HepG2 (cell line): ENCODE data around the gene PLAGL2. TPM values are rescaled to one million over a fixed set of nuclear protein-coding genes. Genes with fewer than 3 reads are reported as not detected.

Experiments used
- ARNT ChIP-seq: fragments of 450-650 bp; IDR thresholded peaks from 2 replicates; pipeline ENCODE4 v1.6.1; 2017
- GFI1 ChIP-seq: sonication (generic); formaldehyde crosslinking; IDR thresholded peaks from 2 replicates; pipeline ENCODE4 v1.5.0; 2020; ENCODE audit warnings: missing genetic modification reagents, mild to moderate bottlenecking, borderline replicate concordance
- KLF12 ChIP-seq: sonication (generic); formaldehyde crosslinking; IDR thresholded peaks from 2 replicates; pipeline ENCODE4 v1.4.0; 2020; ENCODE audit warnings: missing genetic modification reagents, borderline replicate concordance
- NR2F2 ChIP-seq: IDR thresholded peaks from 2 replicates; pipeline ENCODE4 v1.6.1; 2012; ENCODE audit warnings: low read depth, inconsistent platforms, borderline replicate concordance
- RNF2 ChIP-seq: fragments of 450-650 bp; conservative IDR thresholded peaks from 2 replicates; pipeline ENCODE4 v1.6.1; 2016; ENCODE audit warnings: low read depth
- SRF ChIP-seq: IDR thresholded peaks from 2 replicates; pipeline ENCODE4 v1.6.1; 2011; ENCODE audit warnings: mild to moderate bottlenecking, low read depth, low read length, moderate library complexity
- STAG1 ChIP-seq: sonication (generic); formaldehyde crosslinking; IDR thresholded peaks from 2 replicates; pipeline ENCODE4 v1.4.0; 2020; ENCODE audit warnings: missing genetic modification reagents
- TAF15 ChIP-seq: fragments of 200-400 bp; formaldehyde crosslinking; IDR thresholded peaks from one replicate; pipeline ENCODE4 v1.6.1; 2018; ENCODE audit warnings: mild to moderate bottlenecking, low read depth, low read length; ENCODE audit not compliant: poor library complexity, severe bottlenecking
- THAP11 ChIP-seq: IDR thresholded peaks from 2 replicates; pipeline ENCODE4 v1.6.1; 2016; ENCODE audit warnings: missing biosample characterization, missing genetic modification reagents
- ZNF33A ChIP-seq: sonication (generic); formaldehyde crosslinking; IDR thresholded peaks from 2 replicates; pipeline ENCODE4 v1.5.1; 2020; ENCODE audit warnings: missing genetic modification reagents, mild to moderate bottlenecking, moderate library complexity, borderline replicate concordance
- ZNF430 ChIP-seq: sonication (generic); formaldehyde crosslinking; IDR thresholded peaks from 2 replicates; pipeline ENCODE4 v1.9.0; 2021; ENCODE audit warnings: mild to moderate bottlenecking, missing genetic modification reagents
- ZNF556 ChIP-seq: sonication (generic); formaldehyde crosslinking; IDR thresholded peaks from 2 replicates; pipeline ENCODE4 v1.4.0; 2020; ENCODE audit warnings: mild to moderate bottlenecking, missing genetic modification reagents, borderline replicate concordance
- ZNF562 ChIP-seq: sonication (generic); formaldehyde crosslinking; IDR thresholded peaks from 2 replicates; pipeline ENCODE4 v1.8.0; 2022; ENCODE audit warnings: missing genetic modification reagents, borderline replicate concordance
- ZNF597 ChIP-seq: sonication (generic); formaldehyde crosslinking; IDR thresholded peaks from 2 replicates; pipeline ENCODE4 v1.5.0; 2020; ENCODE audit warnings: missing genetic modification reagents
- ZNF776 ChIP-seq: sonication (generic); formaldehyde crosslinking; IDR thresholded peaks from 2 replicates; pipeline ENCODE4 v1.4.0; 2020; ENCODE audit warnings: mild to moderate bottlenecking, missing genetic modification reagents
- ZNF788 ChIP-seq: sonication (generic); formaldehyde crosslinking; IDR thresholded peaks from 2 replicates; pipeline ENCODE4 v1.5.0; 2020; ENCODE audit warnings: mild to moderate bottlenecking, missing genetic modification reagents, borderline replicate concordance
- ZNF841 ChIP-seq: sonication (generic); formaldehyde crosslinking; IDR thresholded peaks from 2 replicates; pipeline ENCODE4 v1.8.1; 2023; ENCODE audit warnings: missing genetic modification reagents, borderline replicate concordance
- ZNF878 ChIP-seq: sonication (generic); formaldehyde crosslinking; IDR thresholded peaks from 2 replicates; pipeline ENCODE4 v1.8.1; 2023; ENCODE audit warnings: mild to moderate bottlenecking, missing genetic modification reagents, moderate library complexity
- polyA plus RNA-seq, 8 experiments: library from polyadenylated mRNA; depleted of rRNA in 3 of 8; stranded (reverse) in 7 of 8; unstranded in 1 of 8; fragments of >200 nt; fragmentation: Illumina TruSeq in 4 of 8; extraction: Trizol in 4 of 8; gene quantifications; 2 replicates each; pipeline versions ENCODE4 v1.2.1 to v1.2.3, GENCODE V29; 2011 to 2016; ENCODE audit warnings: low read depth in 4 of 8, missing spikeins in 1 of 8, mixed read lengths in 1 of 8; ENCODE audit not compliant: insufficient read depth in 1 of 8
- total RNA-seq, 5 experiments: library from RNA; depleted of rRNA; stranded (reverse); fragments of >200 nt; fragmentation: Illumina TruSeq; extraction: Trizol; gene quantifications; 2 replicates each; pipeline ENCODE4 v1.2.3, GENCODE V29; 2016; ENCODE audit warnings: low read depth in 1 of 5
- TF ChIP-seq, protein P1 (sequence below): sonication (generic); formaldehyde crosslinking; IDR thresholded peaks from 2 replicates; pipeline ENCODE4 v1.4.0; 2020; ENCODE audit warnings: missing genetic modification reagents
- TF ChIP-seq, protein P2 (sequence below): IDR thresholded peaks from 2 replicates; pipeline ENCODE4 v1.6.1; 2012; ENCODE audit warnings: low read length, improper control_type of control experiment

PLAGL2 gene
- total and polyA plus RNA-seq, 2 of the 13 experiments (the other 11 are each of a cell fraction or from before 2014, with no cell fraction given): 15.2 to 15.3 TPM

DNA sequence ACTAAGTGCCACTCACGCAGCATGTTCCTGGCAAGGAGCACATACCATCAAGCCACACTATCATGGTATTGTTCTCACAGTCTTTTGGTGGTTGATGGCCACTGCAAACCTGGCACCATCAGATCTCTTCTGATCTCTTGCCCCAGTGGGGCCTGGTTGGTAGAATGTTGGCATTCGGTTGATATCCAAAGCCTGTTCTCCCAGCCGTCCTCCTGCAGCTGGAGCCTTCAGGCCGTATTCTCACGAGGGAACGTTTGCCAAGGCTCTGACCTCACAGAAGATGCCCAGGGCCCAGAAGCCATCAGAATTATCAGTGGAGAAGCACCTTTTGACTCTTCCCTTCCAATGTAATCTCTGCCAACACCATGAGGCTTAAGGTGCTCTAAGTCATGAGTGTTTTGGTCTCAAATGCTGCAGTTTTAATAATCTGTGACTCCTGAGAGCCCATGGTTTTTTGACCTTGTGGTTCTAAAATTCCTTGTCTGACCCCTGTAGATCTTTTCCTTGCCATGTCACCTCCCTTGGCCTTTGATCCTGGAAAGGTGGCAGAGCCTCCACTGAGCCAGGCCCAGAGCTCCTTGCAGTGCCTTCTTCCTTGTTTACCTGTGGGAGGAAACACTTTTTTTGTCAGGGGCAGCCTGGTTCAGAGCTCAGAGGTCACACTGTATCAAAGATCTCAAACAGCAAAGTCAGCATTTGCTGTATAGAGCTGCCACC is 27.9 kb upstream of the PLAGL2 start (continued):
- no peak for TF ChIP-seq ZNF597
- TF ChIP-seq, protein P1, sequence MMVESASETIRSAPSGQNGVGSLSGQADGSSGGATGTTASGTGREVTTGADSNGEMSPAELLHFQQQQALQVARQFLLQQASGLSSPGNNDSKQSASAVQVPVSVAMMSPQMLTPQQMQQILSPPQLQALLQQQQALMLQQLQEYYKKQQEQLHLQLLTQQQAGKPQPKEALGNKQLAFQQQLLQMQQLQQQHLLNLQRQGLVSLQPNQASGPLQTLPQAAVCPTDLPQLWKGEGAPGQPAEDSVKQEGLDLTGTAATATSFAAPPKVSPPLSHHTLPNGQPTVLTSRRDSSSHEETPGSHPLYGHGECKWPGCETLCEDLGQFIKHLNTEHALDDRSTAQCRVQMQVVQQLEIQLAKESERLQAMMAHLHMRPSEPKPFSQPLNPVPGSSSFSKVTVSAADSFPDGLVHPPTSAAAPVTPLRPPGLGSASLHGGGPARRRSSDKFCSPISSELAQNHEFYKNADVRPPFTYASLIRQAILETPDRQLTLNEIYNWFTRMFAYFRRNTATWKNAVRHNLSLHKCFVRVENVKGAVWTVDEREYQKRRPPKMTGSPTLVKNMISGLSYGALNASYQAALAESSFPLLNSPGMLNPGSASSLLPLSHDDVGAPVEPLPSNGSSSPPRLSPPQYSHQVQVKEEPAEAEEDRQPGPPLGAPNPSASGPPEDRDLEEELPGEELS (CRISPR knock-in tag): peak; percentile 79
- TF ChIP-seq ZNF33A (CRISPR knock-in tag): no peak
- TF ChIP-seq ZNF556: peak; percentile 52; the same call in 1 of the 2 replicates
- TF ChIP-seq ZNF430 (CRISPR knock-in tag): peak; percentile 75; the same call in 1 of the 2 replicates
- TF ChIP-seq THAP11 (CRISPR knock-in tag): peak; percentile 26; the same call in 1 of the 2 replicates
- peak; percentile 74; the same call in 1 of the 2 replicates for TF ChIP-seq NR2F2
- no peak for TF ChIP-seq ARNT
- TF ChIP-seq ZNF878 (CRISPR knock-in tag): no peak
- TF ChIP-seq ZNF562 (CRISPR knock-in tag): no peak
- TF ChIP-seq SRF: no peak
- 0 out of 2 replicates have a peak, but pooled peaks have one; percentile 15 for TF ChIP-seq STAG1 (CRISPR knock-in tag)
- TF ChIP-seq GFI1 (CRISPR knock-in tag): peak; percentile 50; the same call in 1 of the 2 replicates
- peak; percentile 68; the same call in 1 of the 2 replicates for TF ChIP-seq ZNF788
- TF ChIP-seq, protein P2, sequence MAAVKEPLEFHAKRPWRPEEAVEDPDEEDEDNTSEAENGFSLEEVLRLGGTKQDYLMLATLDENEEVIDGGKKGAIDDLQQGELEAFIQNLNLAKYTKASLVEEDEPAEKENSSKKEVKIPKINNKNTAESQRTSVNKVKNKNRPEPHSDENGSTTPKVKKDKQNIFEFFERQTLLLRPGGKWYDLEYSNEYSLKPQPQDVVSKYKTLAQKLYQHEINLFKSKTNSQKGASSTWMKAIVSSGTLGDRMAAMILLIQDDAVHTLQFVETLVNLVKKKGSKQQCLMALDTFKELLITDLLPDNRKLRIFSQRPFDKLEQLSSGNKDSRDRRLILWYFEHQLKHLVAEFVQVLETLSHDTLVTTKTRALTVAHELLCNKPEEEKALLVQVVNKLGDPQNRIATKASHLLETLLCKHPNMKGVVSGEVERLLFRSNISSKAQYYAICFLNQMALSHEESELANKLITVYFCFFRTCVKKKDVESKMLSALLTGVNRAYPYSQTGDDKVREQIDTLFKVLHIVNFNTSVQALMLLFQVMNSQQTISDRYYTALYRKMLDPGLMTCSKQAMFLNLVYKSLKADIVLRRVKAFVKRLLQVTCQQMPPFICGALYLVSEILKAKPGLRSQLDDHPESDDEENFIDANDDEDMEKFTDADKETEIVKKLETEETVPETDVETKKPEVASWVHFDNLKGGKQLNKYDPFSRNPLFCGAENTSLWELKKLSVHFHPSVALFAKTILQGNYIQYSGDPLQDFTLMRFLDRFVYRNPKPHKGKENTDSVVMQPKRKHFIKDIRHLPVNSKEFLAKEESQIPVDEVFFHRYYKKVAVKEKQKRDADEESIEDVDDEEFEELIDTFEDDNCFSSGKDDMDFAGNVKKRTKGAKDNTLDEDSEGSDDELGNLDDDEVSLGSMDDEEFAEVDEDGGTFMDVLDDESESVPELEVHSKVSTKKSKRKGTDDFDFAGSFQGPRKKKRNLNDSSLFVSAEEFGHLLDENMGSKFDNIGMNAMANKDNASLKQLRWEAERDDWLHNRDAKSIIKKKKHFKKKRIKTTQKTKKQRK: no peak
- TF ChIP-seq ZNF841 (CRISPR knock-in tag): no peak
- TF ChIP-seq TAF15: no peak
- no peak for TF ChIP-seq ZNF776 (CRISPR knock-in tag)
- no peak for TF ChIP-seq KLF12 (CRISPR knock-in tag)
- no peak for TF ChIP-seq RNF2
